Esophagus squamous epithelium (tissue), 4 donors: ENCODE measurements around the gene KCNJ6.

Experiments
- POLR2A ChIP-seq, 4 donors: fragments of 450-650 bp; IDR thresholded peaks; one replicate each; pipeline ENCODE4 v1.6.1; 2017; ENCODE audit warnings: antibody characterized with exemption in 4 of 4, mild to moderate bottlenecking in 4 of 4, moderate library complexity in 3 of 4
- TF ChIP-seq, protein P1 (sequence below), 6 experiments: fragments of 450-650 bp in 4 of 6; fragments of 200-600 bp in 2 of 6; sonication (generic) in 2 of 6; IDR thresholded peaks; one replicate each; pipeline ENCODE4 v1.5.1; 2016 to 2019; ENCODE audit warnings: antibody characterized with exemption in 6 of 6, mild to moderate bottlenecking in 4 of 6, moderate library complexity in 4 of 6

DNA sequence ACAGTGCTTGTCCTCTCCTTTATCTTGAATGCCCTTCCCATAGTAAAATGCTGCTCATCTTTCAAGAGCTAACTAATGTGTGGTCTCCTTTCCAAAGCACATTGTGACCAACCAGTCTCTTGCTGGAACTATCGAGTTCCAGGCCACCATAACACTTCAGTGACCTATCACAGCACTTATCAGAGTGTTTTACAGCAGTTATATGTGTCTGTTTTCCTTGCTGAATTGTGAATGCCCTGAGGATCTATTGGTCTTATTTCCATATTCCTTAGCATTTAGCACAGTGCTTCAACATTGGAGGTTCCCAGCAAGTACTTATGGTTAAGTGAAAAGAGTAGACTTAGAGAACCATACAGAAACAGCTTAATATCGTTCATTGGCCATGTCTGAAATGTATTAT is 285.4 kb downstream of the KCNJ6 start:
- TF ChIP-seq, protein P1, sequence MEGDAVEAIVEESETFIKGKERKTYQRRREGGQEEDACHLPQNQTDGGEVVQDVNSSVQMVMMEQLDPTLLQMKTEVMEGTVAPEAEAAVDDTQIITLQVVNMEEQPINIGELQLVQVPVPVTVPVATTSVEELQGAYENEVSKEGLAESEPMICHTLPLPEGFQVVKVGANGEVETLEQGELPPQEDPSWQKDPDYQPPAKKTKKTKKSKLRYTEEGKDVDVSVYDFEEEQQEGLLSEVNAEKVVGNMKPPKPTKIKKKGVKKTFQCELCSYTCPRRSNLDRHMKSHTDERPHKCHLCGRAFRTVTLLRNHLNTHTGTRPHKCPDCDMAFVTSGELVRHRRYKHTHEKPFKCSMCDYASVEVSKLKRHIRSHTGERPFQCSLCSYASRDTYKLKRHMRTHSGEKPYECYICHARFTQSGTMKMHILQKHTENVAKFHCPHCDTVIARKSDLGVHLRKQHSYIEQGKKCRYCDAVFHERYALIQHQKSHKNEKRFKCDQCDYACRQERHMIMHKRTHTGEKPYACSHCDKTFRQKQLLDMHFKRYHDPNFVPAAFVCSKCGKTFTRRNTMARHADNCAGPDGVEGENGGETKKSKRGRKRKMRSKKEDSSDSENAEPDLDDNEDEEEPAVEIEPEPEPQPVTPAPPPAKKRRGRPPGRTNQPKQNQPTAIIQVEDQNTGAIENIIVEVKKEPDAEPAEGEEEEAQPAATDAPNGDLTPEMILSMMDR (IDR thresholded peaks at IDR 0.05), result no peak
- no peak for TF ChIP-seq POLR2A (IDR thresholded peaks at IDR 0.05)
